ENCODE measurements around the gene CHN2. TPM values are rescaled to one million over a fixed set of nuclear protein-coding genes. Genes with fewer than 3 reads are reported as not detected.

Gene CHN2
- total RNA-seq, 1 donor from 2014 or later: 0.50 TPM

GRCh38 chr7:29158795-29159423 lies 35.7 kb upstream of the CHN2 start:
- TF ChIP-seq CTCF (IDR thresholded peaks at IDR 0.05): no peak
- Mint-ChIP-seq H3K36me3 (ENCODE audit: low read depth) (no peaks in the 10 kb centered on the region), H3K9me3 (ENCODE audit: low read depth) (peaks cover 3% of the 10 kb centered on the region), H3K27me3 (ENCODE audit: low read depth) (peaks cover 2% of the 10 kb centered on the region), H3K4me1 (ENCODE audit: low read depth) (no peaks in the 10 kb centered on the region), H3K4me3 (ENCODE audit: unreplicated experiment) (no peak overlapping the region), H3K27ac (ENCODE audit: unreplicated experiment) (no peak overlapping the region)
- no peak for DNase-seq (ENCODE audit: low spot score)

- Mint-ChIP-seq H3K4me3 (ENCODE audit: unreplicated experiment) (no peak overlapping the region), H3K27ac (ENCODE audit: unreplicated experiment) (no peak overlapping the region), H3K36me3 (ENCODE audit: low read depth) (no peaks in the 10 kb centered on the region), H3K4me1 (ENCODE audit: low read depth) (no peaks in the 10 kb centered on the region), H3K9me3 (ENCODE audit: low read depth) (peaks cover 3% of the 10 kb centered on the region), H3K27me3 (ENCODE audit: low read depth) (peaks cover 2% of the 10 kb centered on the region)
- no peak for TF ChIP-seq CTCF (IDR thresholded peaks at IDR 0.05)
- DNase-seq (ENCODE audit: low spot score): no peak
These were observed 34.5 kb upstream of the CHN2 start for GRCh38 chr7:29160080-29160479.

GRCh38 chr7:29161231-29161630 lies 33.3 kb upstream of the CHN2 start:
- DNase-seq (ENCODE audit: low spot score): no peak
- Mint-ChIP-seq H3K27ac (ENCODE audit: unreplicated experiment) (no peak overlapping the region), H3K4me1 (ENCODE audit: low read depth) (no peaks in the 10 kb centered on the region), H3K36me3 (ENCODE audit: low read depth) (no peaks in the 10 kb centered on the region), H3K9me3 (ENCODE audit: low read depth) (peaks cover 6% of the 10 kb centered on the region), H3K4me3 (ENCODE audit: unreplicated experiment) (no peak overlapping the region), H3K27me3 (ENCODE audit: low read depth) (peaks cover 2% of the 10 kb centered on the region)
- no peak for TF ChIP-seq CTCF (IDR thresholded peaks at IDR 0.05)

GRCh38 chr7:29162577-29162976 lies 32.0 kb upstream of the CHN2 start:
- H3K4me1 Mint-ChIP-seq (ENCODE audit: low read depth): no peaks in the 10 kb centered on the region

GRCh38 chr7:29163854-29164253 lies 30.7 kb upstream of the CHN2 start:
- H3K9me3 Mint-ChIP-seq (ENCODE audit: low read depth): peaks cover 6% of the 10 kb centered on the region
- H3K27ac Mint-ChIP-seq (ENCODE audit: unreplicated experiment): no peak overlapping the region
- no peak overlapping the region for H3K4me3 Mint-ChIP-seq (ENCODE audit: unreplicated experiment)
- no peaks in the 10 kb centered on the region for H3K36me3 Mint-ChIP-seq (ENCODE audit: low read depth)
- TF ChIP-seq CTCF (IDR thresholded peaks at IDR 0.05): no peak
- DNase-seq (ENCODE audit: low spot score): no peak
- peaks cover 2% of the 10 kb centered on the region for H3K27me3 Mint-ChIP-seq (ENCODE audit: low read depth)
- no peaks in the 10 kb centered on the region for H3K4me1 Mint-ChIP-seq (ENCODE audit: low read depth)

More at GRCh38 chr7:29162577-29162976, 32.0 kb upstream of the CHN2 start:
- Mint-ChIP-seq H3K36me3 (ENCODE audit: low read depth) (no peaks in the 10 kb centered on the region), H3K27ac (ENCODE audit: unreplicated experiment) (no peak overlapping the region), H3K9me3 (ENCODE audit: low read depth) (peaks cover 6% of the 10 kb centered on the region), H3K4me3 (ENCODE audit: unreplicated experiment) (no peak overlapping the region), H3K27me3 (ENCODE audit: low read depth) (peaks cover 2% of the 10 kb centered on the region)
- TF ChIP-seq CTCF (IDR thresholded peaks at IDR 0.05): no peak
- DNase-seq (ENCODE audit: low spot score): no peak
